NCI-H1694 (cell line): ENCODE measurements around the gene PIM3.
A peak's percentile ranks its signal among the peaks of the same experiment; 100 is the strongest.

ENCODE experiments used
- DNase-seq: peaks from one replicate; lab custom pipeline; 2025; lab: John Stamatoyannopoulos, UW

The PIM3 gene

DNA sequence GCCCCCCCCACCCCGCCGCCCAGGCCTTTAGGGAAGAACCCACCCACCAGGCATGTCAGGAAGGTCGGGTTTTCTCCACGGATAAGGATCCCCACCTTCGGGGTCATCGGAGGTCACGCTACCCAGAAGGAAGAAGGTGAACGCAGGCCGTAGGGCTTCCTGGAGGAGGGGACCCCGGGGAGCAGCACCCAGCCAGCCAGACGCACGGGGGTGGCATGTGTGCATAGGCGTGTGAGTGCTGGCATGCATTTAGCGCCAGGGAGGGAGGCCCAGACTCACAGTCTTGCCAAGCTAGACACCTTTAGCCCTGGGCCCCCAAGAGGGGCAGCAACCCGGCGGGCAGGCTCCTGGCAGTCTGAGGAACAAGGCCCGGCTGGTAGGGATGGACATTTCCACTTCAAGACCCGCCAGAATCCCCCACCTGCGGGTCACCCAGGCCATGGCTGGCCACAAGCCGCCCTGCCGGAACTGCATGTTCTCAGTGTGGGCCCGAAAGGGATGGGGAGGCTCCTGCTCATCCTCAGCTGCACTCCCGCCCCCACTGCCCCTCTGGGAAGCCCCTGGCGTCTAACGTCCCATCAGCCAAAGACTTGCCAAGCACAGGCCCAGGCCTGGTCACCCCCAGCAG is 16.7 kb upstream of the PIM3 start:
- DNase-seq: no peak

DNA sequence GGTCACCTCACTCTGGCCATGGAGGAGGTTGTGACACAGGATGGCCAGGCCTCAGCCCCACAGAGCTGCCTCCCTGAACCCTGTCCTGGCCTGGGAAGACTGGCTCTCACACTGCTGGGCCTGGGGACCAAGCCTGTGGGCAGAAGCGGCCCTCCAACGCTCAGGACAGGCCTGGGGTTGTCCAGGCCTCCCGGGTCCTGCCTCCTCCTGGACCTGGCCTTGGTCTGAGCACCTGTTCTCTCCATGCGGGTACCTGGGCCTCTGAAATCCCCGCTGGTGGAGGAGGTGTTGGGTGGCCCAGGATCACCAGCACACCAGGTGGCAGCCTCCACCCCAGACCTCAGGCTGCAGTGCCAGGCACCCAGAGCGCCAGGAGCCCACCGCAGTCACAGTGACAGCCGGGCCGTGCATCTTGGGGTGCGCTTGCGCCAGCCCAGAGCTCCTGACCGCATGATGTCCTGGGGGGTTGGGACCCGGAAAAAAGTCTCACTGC is 16.1 kb upstream of the PIM3 start:
- DNase-seq: no peak

DNA sequence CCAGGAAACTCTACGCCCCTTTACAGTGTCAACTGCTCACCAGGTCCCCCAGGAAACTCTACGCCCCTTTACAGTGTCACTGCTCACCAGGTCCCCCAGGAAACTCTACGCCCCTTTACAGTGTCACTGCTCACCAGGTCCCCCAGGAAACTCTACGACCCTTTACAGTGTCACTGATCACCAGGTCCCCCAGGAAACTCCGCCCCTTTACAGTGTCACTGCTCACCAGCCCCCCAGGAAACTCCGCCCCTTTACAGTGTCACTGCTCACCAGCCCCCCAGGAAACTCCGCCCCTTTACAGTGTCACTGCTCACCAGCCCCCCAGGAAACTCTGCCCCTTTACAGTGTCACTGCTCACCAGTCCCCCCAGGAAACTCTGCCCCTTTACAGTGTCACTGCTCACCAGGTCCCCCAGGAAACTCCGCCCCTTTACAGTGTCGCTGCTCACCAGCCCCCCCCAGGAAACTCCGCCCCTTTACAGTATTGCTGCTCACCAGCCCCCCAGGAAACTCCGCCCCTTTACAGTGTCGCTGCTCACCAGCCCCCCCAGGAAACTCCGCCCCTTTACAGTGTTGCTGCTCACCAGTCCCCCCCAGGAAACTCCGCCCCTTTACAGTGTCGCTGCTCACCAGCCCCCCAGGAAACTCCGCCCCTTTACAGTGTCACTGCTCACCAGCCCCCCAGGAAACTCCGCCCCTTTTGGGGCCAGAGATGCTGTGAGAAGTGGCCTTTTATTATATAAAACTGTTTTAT is 15.4 kb upstream of the PIM3 start:
- DNase-seq: peak; percentile 93

GRCh38 chr22:49946612-49947295 is 13.8 kb upstream of the PIM3 start:
- no peak for DNase-seq

- no peak for DNase-seq
These were observed 13.3 kb upstream of the PIM3 start for GRCh38 chr22:49947296-49947622.

GRCh38 chr22:49948116-49948957 is 12.2 kb upstream of the PIM3 start:
- no peak for DNase-seq

- no peak for DNase-seq
These were observed 11.3 kb upstream of the PIM3 start for GRCh38 chr22:49948958-49949913.

DNA sequence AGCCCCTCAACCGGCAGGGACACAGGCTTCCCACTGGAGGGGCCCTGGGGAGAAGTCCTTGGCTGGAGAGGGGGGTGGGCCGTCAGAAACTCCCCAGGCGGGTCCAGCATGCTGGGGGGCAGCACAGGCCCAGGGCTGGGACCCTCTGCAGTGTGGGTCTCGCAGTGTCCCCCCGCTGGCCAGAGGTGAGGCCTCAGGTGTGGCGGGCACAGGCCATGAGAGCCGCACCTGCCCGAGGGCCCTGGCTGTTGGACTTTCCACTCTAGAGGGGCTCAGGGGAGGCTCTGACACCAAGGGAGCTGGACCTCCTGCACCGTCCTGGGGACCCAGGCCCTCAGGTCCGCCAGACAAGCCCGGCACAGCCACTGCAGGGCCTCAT is 10.7 kb upstream of the PIM3 start:
- DNase-seq: no peak

DNA sequence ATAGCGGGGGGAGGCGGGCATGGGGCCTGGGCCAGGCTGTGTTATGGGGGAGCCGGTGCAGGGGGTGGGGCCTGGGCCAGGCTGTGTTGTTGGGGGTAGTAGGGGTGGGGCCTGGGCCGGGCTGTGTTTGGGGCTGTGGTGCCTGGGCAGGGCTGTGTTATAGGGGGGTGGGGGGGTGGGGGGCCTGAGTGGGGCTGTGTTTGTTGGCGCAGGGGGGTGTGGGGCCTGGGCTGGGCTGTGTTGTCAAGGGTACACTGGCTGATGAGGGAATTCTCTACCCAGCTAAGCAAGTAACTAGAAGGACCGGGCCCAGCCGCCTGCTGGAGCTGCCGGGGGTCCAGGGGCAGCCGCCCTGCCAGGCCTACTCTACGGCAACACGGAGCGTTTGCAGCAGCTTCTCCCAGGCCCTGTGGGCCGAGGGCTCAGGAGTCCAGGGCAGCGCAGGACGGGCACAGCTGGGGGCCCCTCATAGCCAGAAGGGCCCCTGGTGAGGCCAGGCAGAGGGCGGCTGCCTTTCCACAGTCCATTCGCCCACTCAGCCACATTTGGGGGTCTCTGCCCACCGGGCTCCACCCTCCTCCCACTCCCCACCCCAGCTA is 10.1 kb upstream of the PIM3 start:
- no peak for DNase-seq

DNA sequence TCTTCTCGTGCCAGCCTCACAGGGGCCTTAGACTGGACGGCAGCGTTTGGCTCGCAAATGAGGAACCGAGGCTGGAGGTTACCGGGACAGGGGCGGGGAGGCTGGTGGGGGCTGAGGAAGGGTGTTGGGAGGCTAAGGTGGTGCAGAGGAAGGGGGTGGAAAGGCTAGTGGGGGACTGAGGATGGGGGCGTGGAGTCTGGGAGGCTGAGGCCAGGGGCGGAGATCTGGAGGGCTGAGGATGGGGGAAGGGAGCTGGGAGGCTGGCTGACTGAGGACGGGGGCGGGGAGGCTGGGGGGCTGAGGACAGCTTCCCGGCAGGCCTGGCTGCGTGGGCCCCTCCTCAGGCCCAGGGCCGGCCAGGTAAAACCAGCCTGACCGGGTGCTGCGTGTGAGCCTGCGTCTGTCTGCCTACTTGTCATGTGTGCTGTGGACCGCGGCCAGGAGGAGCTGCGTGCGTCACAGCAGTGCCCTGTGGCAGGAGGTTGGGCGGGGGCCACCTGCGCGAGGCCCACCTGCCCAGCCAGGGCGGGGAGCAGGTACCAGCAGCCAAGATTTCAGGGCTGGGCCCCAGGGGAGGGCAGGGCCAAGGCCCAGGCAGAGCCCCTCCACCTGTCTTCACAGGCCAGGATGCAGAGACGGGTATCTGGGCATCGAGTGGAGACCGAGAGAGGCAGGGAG is 9.4 kb upstream of the PIM3 start:
- DNase-seq: no peak

DNA sequence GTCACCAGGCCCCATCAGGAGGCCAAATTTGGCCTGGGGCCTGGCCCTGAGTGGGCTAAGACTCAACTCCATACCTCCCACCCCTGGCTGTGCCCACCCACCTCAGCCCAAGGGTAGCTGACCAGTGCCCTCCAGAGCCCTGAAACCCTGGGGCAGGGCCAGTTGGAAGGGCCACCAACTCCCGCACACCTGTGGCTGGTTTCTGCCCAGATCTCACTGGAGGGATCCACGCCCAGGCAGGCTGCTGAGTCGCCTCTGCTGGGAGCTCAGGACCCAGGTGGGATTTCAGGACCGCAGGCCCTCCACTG is 8.9 kb upstream of the PIM3 start:
- DNase-seq: no peak

- DNase-seq: no peak
These were observed 8.3 kb upstream of the PIM3 start for GRCh38 chr22:49951986-49952896.

DNA sequence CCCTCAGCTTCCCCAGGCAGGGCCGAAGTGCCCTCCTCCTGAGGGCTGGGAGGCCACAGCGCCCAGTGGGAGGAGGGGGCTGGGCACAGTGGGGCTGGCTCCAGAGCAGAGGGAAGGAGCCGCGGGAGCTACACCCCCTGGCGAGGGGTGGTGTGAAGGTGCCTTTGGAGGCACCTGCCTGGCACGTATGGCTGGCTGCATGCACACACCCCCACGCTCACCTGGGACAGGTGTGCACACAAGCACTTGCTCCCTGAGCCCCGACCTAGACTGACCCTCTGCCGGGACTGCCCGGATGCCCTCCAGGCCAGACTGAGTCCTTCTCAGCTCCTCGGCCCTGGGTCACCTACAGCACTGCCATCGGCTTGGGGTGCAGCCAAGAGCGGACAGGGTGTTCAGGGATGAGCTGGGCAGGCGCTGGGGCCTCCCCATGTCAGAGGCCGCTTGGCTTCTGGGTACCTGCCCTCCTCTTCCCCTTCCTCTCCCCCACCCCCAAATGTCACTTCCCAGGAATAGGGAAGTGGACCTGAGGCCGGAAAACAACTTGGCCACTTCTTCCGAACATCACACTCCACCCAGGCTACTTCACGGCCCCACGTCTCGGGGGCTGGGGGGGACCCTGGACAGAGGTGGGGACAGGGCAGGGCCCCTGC is 7.4 kb upstream of the PIM3 start:
- no peak for DNase-seq

GRCh38 chr22:49953680-49954344 is 6.8 kb upstream of the PIM3 start:
- DNase-seq: no peak

DNA sequence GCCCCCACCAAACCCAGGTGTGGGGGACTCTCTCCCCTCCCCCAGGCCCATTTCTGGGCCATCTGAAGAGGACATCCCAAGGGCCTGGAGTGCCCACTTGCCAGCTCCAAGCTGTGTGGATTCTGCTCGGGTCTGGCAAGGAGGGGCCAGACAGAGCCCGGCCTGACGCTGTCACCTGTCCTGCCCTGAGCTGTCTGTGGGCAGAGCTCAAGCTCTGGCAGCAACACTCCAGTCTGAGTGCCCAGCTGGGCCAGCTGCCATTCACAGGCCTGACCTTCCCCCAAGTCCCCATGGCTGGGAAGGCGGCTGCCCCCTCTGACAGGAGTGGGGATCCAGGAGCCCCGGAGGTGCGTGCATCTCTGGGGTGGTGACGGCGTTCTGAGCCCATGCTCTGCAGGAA is 6.2 kb upstream of the PIM3 start:
- no peak for DNase-seq

GRCh38 chr22:49954991-49955580 is 5.5 kb upstream of the PIM3 start:
- DNase-seq: no peak

DNA sequence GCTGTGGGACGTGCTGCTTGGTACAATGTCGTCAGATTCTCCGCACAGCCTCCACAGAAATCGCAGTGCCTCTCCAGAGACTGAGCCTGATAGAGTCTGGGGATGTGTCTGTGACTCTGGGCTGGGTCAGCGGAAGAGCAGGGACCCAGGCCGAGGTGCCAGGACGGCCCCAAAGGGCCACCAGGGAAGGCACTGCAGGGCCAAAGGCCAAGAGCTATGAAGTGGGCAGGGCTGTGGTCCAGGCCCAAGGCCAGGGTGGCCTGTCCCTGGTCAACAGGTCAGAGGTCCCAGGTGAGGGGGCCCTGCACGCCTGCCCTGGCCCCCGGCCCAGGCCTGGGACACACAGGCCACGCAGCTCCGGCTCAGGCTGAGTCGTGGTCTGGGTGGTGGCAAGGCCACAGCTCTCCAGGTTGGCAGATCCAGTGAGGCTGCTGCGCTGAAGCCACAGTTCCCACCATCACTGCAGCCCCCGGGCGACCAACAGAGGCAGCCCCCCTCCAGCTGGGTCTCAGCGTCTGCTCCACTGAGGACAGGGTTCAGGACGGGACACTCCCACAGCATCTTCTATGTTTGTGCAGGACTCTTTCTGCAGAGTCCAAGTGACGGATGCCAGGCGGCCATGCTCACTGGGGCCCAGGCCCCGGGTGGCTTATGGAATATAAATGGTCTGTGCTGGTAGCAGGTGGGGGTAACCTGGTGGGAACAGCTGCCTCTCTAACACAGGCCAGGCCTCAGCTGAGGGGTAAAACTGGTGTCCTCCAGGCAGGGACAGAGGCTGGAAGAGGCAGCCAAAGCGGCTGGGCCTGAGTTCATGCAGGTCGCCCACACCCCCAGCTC is 4.8 kb upstream of the PIM3 start:
- no peak for DNase-seq
